ENCODE data around the gene IQSEC3. TPM values are rescaled to one million over a fixed set of nuclear protein-coding genes. Genes with fewer than 3 reads are reported as not detected.

Gene IQSEC3
- total RNA-seq, 1 experiment from 2014 or later, result 0.55 TPM

- Histone ChIP-seq H3T11ph (ENCODE audit: low read length) (no peak overlapping the region), H3K79me1 (ENCODE audit: insufficient read depth, low read depth, low read length, poor library complexity, severe bottlenecking) (no peaks in the 10 kb centered on the region), H2BK15ac (ENCODE audit: low read depth, low read length) (no peak overlapping the region), H4K91ac (ENCODE audit: insufficient read length, low read depth, low read length) (no peak overlapping the region), H2AK5ac (ENCODE audit: insufficient read length, low read length) (no peak overlapping the region), H3K14ac (ENCODE audit: insufficient read depth, low read length) (no peak overlapping the region), H3K4me1 (ENCODE audit: insufficient read depth, low read length) (peaks cover 4% of the 10 kb centered on the region; the same call in 1 of the 2 replicates), H3K9ac (ENCODE audit: extremely low read depth, insufficient read length, low read length) (no peak overlapping the region), H3K9me3 (ENCODE audit: control insufficient read depth, low read depth, low read length) (no peaks in the 10 kb centered on the region), H3K56ac (ENCODE audit: insufficient read length, low read depth, low read length) (no peak overlapping the region), H3K23me2 (ENCODE audit: insufficient read length, low read depth, low read length, poor library complexity, severe bottlenecking) (no peaks in the 10 kb centered on the region), H3K27me3 (ENCODE audit: insufficient read depth, low read length) (no peaks in the 10 kb centered on the region), H2AFZ (ENCODE audit: low read length) (no peak overlapping the region), H4K8ac (replicated peaks; ENCODE audit: insufficient read length, low read depth, low read length) (no peak overlapping the region), H4K20me1 (ENCODE audit: control insufficient read depth, insufficient read depth, insufficient read length) (no peaks in the 10 kb centered on the region), H2BK20ac (ENCODE audit: low read depth, low read length, poor library complexity, severe bottlenecking) (no peak overlapping the region), H3K18ac (ENCODE audit: insufficient read length, low read depth, low read length) (no peak overlapping the region), H3K27ac (ENCODE audit: insufficient read length, low read depth, low read length) (no peak overlapping the region), H4K5ac (ENCODE audit: insufficient read length, low read depth, low read length) (no peak overlapping the region), H3K23ac (ENCODE audit: insufficient read length, low read depth, low read length) (no peak overlapping the region), H3K79me2 (ENCODE audit: insufficient read depth, low read length) (no peaks in the 10 kb centered on the region), H3K4ac (ENCODE audit: low read depth, low read length) (no peak overlapping the region), H3K4me2 (ENCODE audit: insufficient read depth, insufficient read length, low read length) (no peak overlapping the region), H2BK5ac (ENCODE audit: insufficient read length, low read length) (no peak overlapping the region), H2BK12ac (ENCODE audit: insufficient read length, low read depth, low read length) (no peak overlapping the region), H2BK120ac (ENCODE audit: low read depth, low read length, poor library complexity, severe bottlenecking) (no peak overlapping the region)
- TF ChIP-seq, protein P1, sequence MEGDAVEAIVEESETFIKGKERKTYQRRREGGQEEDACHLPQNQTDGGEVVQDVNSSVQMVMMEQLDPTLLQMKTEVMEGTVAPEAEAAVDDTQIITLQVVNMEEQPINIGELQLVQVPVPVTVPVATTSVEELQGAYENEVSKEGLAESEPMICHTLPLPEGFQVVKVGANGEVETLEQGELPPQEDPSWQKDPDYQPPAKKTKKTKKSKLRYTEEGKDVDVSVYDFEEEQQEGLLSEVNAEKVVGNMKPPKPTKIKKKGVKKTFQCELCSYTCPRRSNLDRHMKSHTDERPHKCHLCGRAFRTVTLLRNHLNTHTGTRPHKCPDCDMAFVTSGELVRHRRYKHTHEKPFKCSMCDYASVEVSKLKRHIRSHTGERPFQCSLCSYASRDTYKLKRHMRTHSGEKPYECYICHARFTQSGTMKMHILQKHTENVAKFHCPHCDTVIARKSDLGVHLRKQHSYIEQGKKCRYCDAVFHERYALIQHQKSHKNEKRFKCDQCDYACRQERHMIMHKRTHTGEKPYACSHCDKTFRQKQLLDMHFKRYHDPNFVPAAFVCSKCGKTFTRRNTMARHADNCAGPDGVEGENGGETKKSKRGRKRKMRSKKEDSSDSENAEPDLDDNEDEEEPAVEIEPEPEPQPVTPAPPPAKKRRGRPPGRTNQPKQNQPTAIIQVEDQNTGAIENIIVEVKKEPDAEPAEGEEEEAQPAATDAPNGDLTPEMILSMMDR (conservative IDR thresholded peaks at IDR 0.05), result no peak
- no CpG with 5 or more reads among the region's 16 CpGs for WGBS (ENCODE audit: extremely low coverage, insufficient read length, low lambda C conversion rate)
- Mint-ChIP-seq H3K4me3 (no peak overlapping the region), H3K4me1 (peaks cover 28 to 56% of the 10 kb centered on the region in 2 experiments), H3K36me3 (ENCODE audit: insufficient read depth in 1 of 3, low read depth in 3 of 3) (no peaks in the 10 kb centered on the region; a peak in 2 of 7 replicates), H3K27me3 (ENCODE audit: low read depth) (peaks cover 5% of the 10 kb centered on the region), H3K9me3 (no peaks in the 10 kb centered on the region), H3K27ac (no peak overlapping the region)
- DNase-seq, result no peak
Observed at GRCh38 chr12:175759-176158, 109.2 kb downstream of the IQSEC3 start.

Measured in H9 (cell line).